WI38 (cell line): ENCODE data around the gene SYNE1.

ENCODE experiments used
- H3K4me3 ChIP-seq: 2 replicates; pipeline ENCODE4 v1.5.1; 2011; ENCODE audit warnings: low read depth, mild to moderate bottlenecking, control low read depth, low read length
- TF ChIP-seq, protein P1 (sequence below): IDR thresholded peaks from 2 replicates; pipeline ENCODE4 v1.5.1; 2012; ENCODE audit warnings: low read depth, mild to moderate bottlenecking, control low read depth, low read length

Gene SYNE1

DNA sequence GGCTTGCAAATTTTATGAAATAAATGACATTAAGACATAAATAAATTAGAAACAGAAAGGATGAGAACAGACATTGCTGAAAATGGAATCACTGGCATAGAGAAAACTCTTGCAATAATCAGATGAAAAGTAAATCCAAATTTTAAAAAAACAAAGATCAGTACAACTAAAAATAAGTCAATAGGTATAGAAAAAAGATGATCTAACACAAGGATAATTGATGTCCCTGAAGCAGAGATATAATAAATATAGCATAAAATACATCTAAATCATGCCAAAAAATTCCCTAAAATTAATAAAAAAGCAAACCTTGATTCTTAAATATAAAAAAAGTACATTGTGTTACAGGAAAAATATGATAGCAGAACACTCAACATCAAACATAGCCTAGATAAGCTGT, 379.6 kb downstream of the SYNE1 start:
- TF ChIP-seq, protein P1, sequence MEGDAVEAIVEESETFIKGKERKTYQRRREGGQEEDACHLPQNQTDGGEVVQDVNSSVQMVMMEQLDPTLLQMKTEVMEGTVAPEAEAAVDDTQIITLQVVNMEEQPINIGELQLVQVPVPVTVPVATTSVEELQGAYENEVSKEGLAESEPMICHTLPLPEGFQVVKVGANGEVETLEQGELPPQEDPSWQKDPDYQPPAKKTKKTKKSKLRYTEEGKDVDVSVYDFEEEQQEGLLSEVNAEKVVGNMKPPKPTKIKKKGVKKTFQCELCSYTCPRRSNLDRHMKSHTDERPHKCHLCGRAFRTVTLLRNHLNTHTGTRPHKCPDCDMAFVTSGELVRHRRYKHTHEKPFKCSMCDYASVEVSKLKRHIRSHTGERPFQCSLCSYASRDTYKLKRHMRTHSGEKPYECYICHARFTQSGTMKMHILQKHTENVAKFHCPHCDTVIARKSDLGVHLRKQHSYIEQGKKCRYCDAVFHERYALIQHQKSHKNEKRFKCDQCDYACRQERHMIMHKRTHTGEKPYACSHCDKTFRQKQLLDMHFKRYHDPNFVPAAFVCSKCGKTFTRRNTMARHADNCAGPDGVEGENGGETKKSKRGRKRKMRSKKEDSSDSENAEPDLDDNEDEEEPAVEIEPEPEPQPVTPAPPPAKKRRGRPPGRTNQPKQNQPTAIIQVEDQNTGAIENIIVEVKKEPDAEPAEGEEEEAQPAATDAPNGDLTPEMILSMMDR = no peak
- no peak overlapping the region for H3K4me3 ChIP-seq

DNA sequence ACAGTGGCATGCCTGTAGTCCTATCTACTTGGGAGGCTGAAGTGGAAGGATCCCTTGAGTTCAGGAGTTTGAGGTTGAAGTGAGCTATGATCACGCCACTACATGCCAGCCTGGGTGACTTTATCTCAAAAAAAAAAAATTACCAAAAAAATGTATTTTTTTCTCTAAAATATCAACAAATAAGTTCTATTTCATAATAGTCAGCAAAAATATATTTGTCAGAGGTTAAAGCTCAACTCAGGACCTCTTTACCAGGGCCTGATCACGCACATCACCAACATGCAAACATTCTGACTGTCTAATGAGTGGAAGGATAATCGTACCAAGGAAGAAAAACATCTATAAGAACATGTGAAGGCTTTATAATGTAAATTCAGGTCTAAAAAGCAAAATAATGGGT, 387.0 kb downstream of the SYNE1 start:
- TF ChIP-seq, protein P1 = no peak

DNA sequence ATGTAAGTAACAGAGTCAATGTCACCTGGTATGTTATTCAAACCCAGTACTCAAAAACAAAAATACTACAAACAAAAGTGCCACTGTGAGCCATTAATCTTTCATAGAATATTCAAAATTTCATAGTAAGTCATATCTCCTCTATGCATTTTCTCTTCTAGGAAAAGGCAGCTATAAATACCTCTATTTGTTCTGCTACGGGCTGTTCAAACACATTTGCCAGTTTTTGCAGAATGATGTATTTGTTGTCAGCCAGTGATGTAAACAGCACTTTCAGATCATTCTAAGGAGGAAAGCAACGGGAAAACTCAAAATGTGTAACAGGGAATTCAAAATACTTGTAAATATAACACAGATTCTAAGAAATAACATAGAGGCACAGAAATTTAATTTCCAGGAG, 388.2 kb downstream of the SYNE1 start:
- TF ChIP-seq, protein P1 = no peak
- no peak overlapping the region for H3K4me3 ChIP-seq

More for the DNA sequence above, 387.0 kb downstream of the SYNE1 start:
- no peak overlapping the region for H3K4me3 ChIP-seq

DNA sequence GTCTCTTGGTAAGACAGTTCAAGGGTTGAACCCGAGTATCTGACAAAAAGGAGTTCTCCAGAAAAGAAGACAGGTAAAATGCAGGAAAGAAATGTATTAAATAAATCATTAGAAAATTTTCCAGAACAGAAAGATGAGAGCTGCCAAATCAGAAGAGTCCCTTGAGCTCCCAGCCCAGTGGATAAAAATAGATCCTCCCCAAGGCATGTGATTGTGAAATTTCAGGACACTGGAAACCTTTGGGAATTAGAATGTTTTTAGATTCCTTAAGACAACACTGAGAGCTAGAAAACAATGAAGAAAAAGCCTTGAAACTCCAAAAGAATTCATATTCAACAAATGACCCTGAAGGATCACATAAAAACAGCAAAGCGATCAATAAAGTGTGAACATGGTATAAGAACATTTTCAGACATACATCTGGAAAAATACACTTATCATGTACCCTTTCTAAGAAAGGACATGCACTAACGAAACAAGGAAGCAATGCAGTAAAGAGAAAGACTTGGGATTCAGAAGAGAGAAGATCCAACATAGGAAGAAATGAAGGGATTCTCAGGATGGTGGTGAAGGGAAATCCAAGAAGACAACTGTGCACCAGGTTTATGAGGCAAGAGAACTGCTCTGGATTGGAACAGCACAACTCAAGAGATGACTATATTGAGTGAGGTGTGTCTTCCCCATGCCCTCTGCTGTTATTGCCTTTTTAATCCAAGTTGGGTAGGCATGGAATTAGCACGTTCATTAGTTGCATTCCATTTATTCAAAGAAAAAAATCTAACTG, 390.4 kb downstream of the SYNE1 start:
- TF ChIP-seq, protein P1 = no peak

DNA sequence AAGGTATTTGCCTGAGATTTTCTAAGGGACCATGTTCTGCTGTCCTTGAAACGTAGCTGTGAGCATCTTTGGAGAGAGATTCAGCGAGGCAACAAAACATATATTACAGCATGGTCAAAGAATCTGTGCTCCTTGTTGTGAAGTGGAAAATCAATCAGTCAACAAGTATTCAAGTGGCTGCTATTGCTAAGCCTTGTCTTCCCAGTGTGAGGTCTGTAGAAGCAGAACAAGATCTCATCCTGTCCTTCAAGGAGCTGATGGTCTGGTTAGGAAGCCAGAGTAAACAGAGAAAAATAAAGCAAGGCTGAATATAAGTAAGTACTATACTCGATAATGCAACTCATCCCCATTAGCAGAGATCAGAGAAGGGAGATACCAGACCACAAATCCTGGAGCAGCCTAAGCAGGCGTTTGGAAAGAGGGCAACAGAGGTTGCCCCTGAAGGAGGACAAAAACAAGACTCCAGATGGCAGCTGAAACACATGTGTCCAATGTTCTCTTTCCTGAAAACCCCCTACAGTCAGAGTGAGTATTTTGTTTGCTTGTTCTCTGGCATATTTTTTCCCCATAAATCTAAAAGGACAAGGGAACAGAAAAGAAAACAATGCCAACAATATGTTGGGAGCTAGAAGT, 392.0 kb downstream of the SYNE1 start:
- TF ChIP-seq, protein P1 = no peak
- H3K4me3 ChIP-seq = no peak overlapping the region

More for the DNA sequence above, 390.4 kb downstream of the SYNE1 start:
- H3K4me3 ChIP-seq = no peak overlapping the region

DNA sequence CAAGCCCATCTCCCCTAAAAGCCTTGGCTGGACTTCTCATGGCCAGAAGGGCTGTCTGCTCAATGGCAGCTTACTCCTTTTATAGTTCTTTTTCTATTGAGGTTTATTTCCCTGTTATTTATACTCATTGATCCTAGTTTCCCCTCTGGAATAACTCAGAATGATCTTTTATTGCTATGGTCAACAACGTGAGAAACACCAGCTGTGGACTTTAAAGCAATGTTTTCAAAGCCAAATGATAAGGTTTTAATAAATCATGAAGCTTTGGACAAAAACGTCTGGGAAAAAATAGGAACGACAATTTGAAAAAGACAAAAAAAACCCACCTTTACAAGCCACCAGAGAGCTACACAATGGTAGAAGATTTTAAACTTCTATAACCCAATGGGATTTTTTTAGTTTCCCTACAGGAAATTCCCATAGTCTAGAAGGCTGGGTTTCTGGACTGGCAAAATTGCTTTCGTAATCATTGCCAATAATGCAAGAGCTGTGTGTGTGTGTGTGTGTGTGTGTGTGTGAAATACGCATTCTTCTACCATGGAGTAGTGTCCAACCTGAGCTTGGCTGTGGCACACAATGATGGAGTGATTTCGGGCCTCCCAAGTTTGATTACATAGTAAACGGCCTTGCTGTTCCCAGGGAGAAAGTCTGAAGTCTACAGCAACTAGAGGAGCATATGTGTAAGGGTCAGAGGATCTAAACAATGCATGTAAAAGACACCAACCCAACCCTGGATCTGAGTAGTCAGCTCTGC, 396.0 kb downstream of the SYNE1 start:
- TF ChIP-seq, protein P1 = no peak
- no peak overlapping the region for H3K4me3 ChIP-seq

DNA sequence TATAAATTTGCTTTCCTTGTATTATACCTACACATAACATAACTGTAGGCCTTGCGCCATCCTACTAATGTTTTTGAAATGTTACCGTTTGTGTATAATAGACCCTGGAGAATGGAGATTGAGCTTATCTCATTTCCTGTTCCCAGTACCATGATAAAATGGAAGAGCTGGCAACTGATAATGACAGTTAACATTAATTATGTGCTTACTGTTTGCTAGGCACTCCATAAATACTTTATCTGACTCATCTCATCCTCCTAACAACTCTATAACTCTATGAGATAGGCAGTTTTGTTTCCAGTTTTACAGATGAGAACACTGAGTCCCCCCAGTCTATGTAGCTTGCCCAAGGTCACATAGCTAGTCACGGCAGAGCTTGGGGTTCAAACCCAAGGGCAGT, 396.7 kb downstream of the SYNE1 start:
- TF ChIP-seq, protein P1 = no peak
- H3K4me3 ChIP-seq = no peak overlapping the region
